Activated CD8-positive, alpha-beta T cell treated with anti-CD3 and anti-CD28 coated beads for 36 hours (primary cell): ENCODE results near the gene MMP2. TPM values are rescaled to one million over a fixed set of nuclear protein-coding genes. Genes with fewer than 3 reads are reported as not detected.

ENCODE experiments used
- ATAC-seq: fragments of 200-7000 bp; cut with Tn5 transposase; one replicate; pipeline ENCODE4 v1.10.0; 2021; ENCODE audit warnings: mild to moderate bottlenecking, moderate library complexity
- CTCF ChIA-PET: fragments of 350-600 bp; sonication (Branson Sonifier 250); formaldehyde crosslinking; loops from one replicate; lab custom pipeline; 2021; ENCODE audit warnings: antibody characterized with exemption; lab: Charles Lee
- POLR2A ChIA-PET: fragments of 350-600 bp; sonication (Branson Sonifier 250); formaldehyde crosslinking; loops from one replicate; lab custom pipeline; 2021; ENCODE audit warnings: antibody characterized with exemption; lab: Charles Lee
- DNase-seq: peaks from one replicate; pipeline ENCODE4 v3.0.0-alpha.2; 2020
- H3K27ac Mint-ChIP-seq: one replicate; pipeline ENCODE4 v1.8.0; 2021; ENCODE audit warnings: mild to moderate bottlenecking, mixed read lengths
- H3K27me3 Mint-ChIP-seq: one replicate; pipeline ENCODE4 v1.8.0; 2021; ENCODE audit warnings: mixed read lengths
- H3K36me3 Mint-ChIP-seq: one replicate; pipeline ENCODE4 v1.8.0; 2021; ENCODE audit warnings: low read depth, mixed read lengths
- H3K4me1 Mint-ChIP-seq: one replicate; pipeline ENCODE4 v1.8.0; 2021; ENCODE audit warnings: low read depth, mixed read lengths
- H3K4me3 Mint-ChIP-seq: one replicate; pipeline ENCODE4 v1.8.0; 2021; ENCODE audit warnings: mild to moderate bottlenecking, moderate library complexity, mixed read lengths
- H3K9me3 Mint-ChIP-seq: one replicate; pipeline ENCODE4 v1.8.0; 2021; ENCODE audit warnings: mixed read lengths
- intact Hi-C: fragments of 100-400 bp; cut with micrococcal nuclease; formaldehyde crosslinking; loops from one replicate; pipeline ENCODE4 v1.10.0; 2022
- total RNA-seq, 2 experiments: library from RNA; stranded (reverse); gene quantifications; one replicate each; pipeline ENCODE4 v1.2.3, GENCODE V29; 2021
- TF ChIP-seq, protein P1 (sequence below): fragments of 200-600 bp; IDR thresholded peaks from one replicate; pipeline ENCODE4 v1.8.0; 2022; ENCODE audit warnings: antibody characterized with exemption, mild to moderate bottlenecking

The MMP2 gene
- total RNA-seq, 2 experiments from 2014 or later, result not detected

DNA sequence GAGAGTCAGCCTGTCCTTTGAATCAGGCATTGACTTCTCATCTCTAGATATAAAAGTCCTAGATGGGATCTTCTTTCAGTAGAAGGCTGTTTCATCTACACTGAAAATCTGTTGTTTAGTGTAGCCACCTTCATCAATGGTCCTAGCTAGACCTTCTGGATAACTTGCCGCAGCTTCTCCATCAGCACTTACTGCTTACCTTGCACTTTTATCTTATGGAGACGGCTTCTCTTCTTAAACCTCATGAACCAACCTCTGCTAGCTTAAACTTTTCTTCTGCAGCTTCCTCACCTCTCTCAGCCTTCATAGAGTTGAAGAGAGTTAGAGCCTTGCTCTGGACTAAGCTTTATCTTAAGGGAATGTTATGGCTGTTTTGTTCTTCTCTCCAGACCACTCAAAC, 5.4 kb upstream of the MMP2 start:
- TF ChIP-seq, protein P1, sequence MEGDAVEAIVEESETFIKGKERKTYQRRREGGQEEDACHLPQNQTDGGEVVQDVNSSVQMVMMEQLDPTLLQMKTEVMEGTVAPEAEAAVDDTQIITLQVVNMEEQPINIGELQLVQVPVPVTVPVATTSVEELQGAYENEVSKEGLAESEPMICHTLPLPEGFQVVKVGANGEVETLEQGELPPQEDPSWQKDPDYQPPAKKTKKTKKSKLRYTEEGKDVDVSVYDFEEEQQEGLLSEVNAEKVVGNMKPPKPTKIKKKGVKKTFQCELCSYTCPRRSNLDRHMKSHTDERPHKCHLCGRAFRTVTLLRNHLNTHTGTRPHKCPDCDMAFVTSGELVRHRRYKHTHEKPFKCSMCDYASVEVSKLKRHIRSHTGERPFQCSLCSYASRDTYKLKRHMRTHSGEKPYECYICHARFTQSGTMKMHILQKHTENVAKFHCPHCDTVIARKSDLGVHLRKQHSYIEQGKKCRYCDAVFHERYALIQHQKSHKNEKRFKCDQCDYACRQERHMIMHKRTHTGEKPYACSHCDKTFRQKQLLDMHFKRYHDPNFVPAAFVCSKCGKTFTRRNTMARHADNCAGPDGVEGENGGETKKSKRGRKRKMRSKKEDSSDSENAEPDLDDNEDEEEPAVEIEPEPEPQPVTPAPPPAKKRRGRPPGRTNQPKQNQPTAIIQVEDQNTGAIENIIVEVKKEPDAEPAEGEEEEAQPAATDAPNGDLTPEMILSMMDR, result no peak

DNA sequence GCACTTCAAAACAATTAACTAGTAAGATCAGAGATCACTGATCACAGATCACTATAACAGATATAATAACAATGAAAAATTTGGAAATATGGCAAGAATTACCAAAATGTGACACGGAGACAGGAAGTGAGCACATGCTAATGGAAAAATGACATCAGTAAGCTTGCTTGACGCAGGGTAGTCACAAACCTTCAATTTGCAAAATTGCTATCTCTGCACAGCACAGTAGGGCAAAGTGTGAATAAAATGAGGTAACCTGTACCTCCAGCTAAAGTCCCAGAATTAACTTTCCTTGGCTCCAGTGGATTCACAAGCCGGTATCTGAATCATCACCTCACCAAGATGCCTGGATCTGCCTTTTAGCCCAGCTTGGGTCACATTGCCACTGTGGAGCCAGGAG, 4.2 kb upstream of the MMP2 start:
- H3K9me3 Mint-ChIP-seq, result no peaks in the 10 kb centered on the region
- intact Hi-C loops, result no loop called here
- no peak overlapping the region for H3K27ac Mint-ChIP-seq
- ATAC-seq (no peak), DNase-seq (no peak)
- CTCF ChIA-PET, result interaction anchor here (2.7 kb wide), 1 partner anchor 10 kb away, joined by 20 read pairs; no protein-coding TSS in a partner anchor
- peaks cover 5% of the 10 kb centered on the region for H3K4me1 Mint-ChIP-seq
- TF ChIP-seq, protein P1, result no peak
- H3K4me3 Mint-ChIP-seq, result no peak overlapping the region
- H3K27me3 Mint-ChIP-seq, result peaks cover 21% of the 10 kb centered on the region
- no peaks in the 10 kb centered on the region for H3K36me3 Mint-ChIP-seq
- POLR2A ChIA-PET, result no interaction called here

More for the DNA sequence above, 5.4 kb upstream of the MMP2 start:
- ChIA-PET POLR2A (no interaction called here), CTCF (interaction anchor here (2.7 kb wide), 1 partner anchor 8 kb away, joined by 20 read pairs; no protein-coding TSS in a partner anchor)
- H3K4me1 Mint-ChIP-seq, result peaks cover 5% of the 10 kb centered on the region
- DNase-seq, result no peak
- H3K4me3 Mint-ChIP-seq, result no peak overlapping the region
- ATAC-seq, result no peak
- intact Hi-C loops, result no loop called here
- H3K27me3 Mint-ChIP-seq, result peaks cover 14% of the 10 kb centered on the region
- H3K36me3 Mint-ChIP-seq, result no peaks in the 10 kb centered on the region
- no peaks in the 10 kb centered on the region for H3K9me3 Mint-ChIP-seq
- H3K27ac Mint-ChIP-seq, result no peak overlapping the region

DNA sequence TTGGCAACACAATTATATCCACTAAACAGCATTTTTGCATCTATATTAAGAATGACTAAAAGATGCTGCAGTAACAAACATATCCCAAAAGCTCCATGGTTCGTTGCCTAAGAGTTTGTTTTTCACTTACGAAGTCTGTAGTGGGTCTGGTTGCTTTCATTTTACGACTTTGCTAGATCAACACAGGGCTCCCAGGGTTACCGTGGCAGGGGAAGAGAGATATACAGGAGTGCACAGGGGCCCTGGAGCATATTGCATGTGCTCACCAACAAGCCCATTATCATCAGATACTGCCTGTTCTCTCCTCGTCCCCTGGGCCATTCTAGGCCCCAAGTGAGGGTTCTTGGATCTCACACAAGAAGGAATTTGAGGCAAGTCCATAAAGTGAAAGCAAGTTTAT, 3.1 kb upstream of the MMP2 start:
- Mint-ChIP-seq H3K4me1 (peaks cover 5% of the 10 kb centered on the region), H3K36me3 (no peaks in the 10 kb centered on the region), H3K27ac (no peak overlapping the region), H3K9me3 (no peaks in the 10 kb centered on the region), H3K4me3 (no peak overlapping the region), H3K27me3 (peaks cover 30% of the 10 kb centered on the region)
- ATAC-seq (no peak), DNase-seq (no peak)
- TF ChIP-seq, protein P1, result no peak
- POLR2A ChIA-PET, result no interaction called here
- CTCF ChIA-PET, result interaction anchor here (1.6 kb wide), 1 partner anchor 11 kb away, joined by 6 read pairs; no protein-coding TSS in a partner anchor
- intact Hi-C loops, result no loop called here

DNA sequence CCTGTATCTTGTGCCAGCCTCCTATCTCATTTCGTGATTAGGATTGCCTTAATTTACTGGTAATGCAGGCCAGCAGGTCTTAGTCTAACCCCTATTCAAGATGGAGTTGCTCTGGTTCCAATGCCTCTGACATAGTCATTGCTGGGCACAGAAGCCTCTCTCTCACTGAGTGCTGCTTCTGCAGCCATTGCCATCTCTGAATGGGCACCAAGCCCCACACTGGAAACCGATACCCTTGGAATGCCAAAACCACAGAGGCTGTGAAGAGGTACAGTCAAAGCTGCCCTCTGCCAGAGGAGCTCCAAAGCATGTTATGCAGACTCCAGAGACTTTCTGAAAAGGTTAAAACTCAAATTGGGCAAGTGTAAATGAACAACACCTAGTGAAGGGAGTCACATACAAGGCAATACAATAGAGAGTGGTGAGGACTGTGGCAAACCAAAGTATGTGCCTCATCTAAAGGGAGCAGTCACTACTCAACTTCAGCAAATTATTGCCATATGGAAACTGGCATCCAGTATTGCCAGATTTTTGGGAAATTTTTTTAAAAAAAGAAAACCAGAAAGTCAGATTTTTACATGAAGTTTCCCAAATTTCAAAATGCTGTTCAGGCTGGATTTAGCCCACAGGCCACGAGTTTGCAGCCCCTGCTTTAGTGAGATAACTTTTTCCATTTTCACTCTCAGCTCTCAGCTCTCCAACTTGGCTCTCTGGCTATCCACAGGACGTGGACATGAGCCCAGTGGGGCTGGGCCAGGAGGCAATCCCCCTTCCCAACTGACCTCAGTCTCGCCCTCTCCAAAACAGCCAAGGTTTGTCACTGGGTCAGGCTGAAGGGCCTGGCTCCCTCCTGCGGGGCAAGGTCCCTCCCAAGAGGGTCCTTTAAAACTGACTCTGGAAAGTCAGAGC, 2.1 kb upstream of the MMP2 start:
- peaks cover 31% of the 10 kb centered on the region for H3K27me3 Mint-ChIP-seq
- H3K4me3 Mint-ChIP-seq, result no peak overlapping the region
- no peak for DNase-seq
- ChIA-PET CTCF (interaction anchor here (1.6 kb wide), 1 partner anchor 12 kb away, joined by 6 read pairs; no protein-coding TSS in a partner anchor), POLR2A (interaction anchor here (0.6 kb wide), 1 partner anchor 117 kb away, joined by 3 read pairs; no protein-coding TSS in a partner anchor)
- H3K27ac Mint-ChIP-seq, result no peak overlapping the region
- intact Hi-C loops, result no loop called here
- TF ChIP-seq, protein P1, result no peak
- no peaks in the 10 kb centered on the region for H3K36me3 Mint-ChIP-seq
- no peaks in the 10 kb centered on the region for H3K4me1 Mint-ChIP-seq
- no peaks in the 10 kb centered on the region for H3K9me3 Mint-ChIP-seq
- no peak for ATAC-seq

DNA sequence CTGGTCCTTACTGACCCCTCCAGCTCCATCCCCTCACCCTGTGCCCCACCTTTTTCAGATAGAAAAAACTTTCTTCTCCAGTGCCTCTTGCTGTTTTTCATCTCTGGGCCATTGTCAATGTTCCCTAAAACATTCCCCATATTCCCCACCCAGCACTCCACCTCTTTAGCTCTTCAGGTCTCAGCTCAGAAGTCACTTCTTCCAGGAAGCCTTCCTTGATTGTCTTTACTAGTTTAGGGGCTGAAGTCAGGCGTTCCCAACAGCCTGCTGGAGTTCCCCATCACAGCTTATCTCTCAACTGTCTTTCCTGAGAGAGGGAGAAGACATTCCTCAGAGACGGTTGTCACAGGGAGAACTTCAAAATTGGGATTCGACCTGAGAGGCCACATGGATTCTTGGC, 1.3 kb upstream of the MMP2 start:
- Mint-ChIP-seq H3K27ac (no peak overlapping the region), H3K27me3 (peaks cover 31% of the 10 kb centered on the region), H3K36me3 (no peaks in the 10 kb centered on the region), H3K9me3 (no peaks in the 10 kb centered on the region), H3K4me1 (no peaks in the 10 kb centered on the region), H3K4me3 (no peak overlapping the region)
- DNase-seq, result no peak
- intact Hi-C loops, result no loop called here
- TF ChIP-seq, protein P1, result no peak
- CTCF ChIA-PET, result no interaction called here
- POLR2A ChIA-PET, result interaction anchor here (0.6 kb wide), 1 partner anchor 116 kb away, joined by 3 read pairs; no protein-coding TSS in a partner anchor
- ATAC-seq, result no peak
